ENCODE data around the gene C17orf78. TPM values are rescaled to one million over a fixed set of nuclear protein-coding genes. Genes with fewer than 3 reads are reported as not detected.

The C17orf78 gene
- total and polyA plus RNA-seq, 2 of the 13 experiments (the other 11 are each of a cell fraction or from before 2014, with no cell fraction given), result not detected

DNA sequence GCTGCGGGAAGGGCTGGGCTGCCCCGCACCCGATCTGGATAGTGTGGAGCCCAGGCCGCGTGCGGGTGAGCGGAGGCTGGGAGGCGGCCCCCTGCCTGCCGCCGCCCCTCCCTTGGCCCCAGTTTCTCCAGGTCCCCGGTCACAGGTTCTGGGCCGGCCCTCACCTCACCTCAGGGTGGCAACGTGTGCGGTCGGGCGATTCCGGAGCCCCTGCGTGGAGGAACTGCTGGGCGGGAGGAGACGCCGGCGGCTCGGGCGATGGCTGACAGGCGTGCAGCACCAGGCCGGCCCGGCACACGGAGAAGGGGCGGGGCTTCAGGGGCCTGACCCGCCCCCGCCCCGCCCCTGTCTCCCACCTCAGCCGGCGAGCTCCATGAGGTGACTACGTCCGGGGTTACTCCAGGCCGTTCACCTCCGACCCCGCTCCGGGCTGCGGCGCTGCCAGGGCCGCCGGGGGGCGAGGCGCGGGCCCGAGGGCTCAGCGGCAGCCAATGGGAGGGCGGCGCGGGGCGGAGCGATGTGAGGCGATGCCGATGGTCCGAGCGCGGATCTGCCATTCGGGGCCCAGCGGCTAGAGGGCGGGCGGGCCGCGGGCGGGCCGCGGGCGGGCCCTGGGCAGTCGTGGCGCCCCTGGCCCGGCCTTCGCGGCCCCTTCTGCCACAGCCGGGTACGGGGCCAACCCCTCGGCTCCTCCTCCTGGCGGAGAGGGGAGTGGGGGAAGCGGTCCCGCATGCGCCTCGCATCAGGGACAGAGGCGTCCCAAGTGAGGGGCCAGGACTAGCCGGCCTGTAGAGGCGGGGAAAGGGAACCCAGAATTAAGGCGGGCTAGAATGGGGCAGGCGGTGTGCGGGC lies 16.7 kb upstream of the C17orf78 start (continued):
- TF ChIP-seq LRRFIP1 (CRISPR knock-in tag; conservative IDR thresholded peaks at IDR 0.05) (no peak), ATF5 (CRISPR knock-in tag; IDR thresholded peaks at IDR 0.05; ENCODE audit: low read depth) (no peak), ZNF331 (CRISPR knock-in tag; IDR thresholded peaks at IDR 0.05) (no peak), ISL2 (CRISPR knock-in tag; IDR thresholded peaks at IDR 0.05) (peak; percentile 31; the same call in 1 of the 2 replicates), ZNF446 (CRISPR knock-in tag; IDR thresholded peaks at IDR 0.05) (0 out of 2 replicates have a peak, but pooled peaks have one; percentile 64), ZNF383 (CRISPR knock-in tag; IDR thresholded peaks at IDR 0.05; ENCODE audit: borderline replicate concordance) (no peak), TAF15 (IDR thresholded peaks at IDR 0.05; ENCODE audit: low read depth, low read length, poor library complexity, severe bottlenecking) (peak; percentile 71), SKI (IDR thresholded peaks at IDR 0.05; ENCODE audit: partially characterized antibody) (peak; percentile 90), ZIK1 (CRISPR knock-in tag; IDR thresholded peaks at IDR 0.05; ENCODE audit: borderline replicate concordance, low read depth) (no peak; the same call in 1 of the 2 replicates), MATR3 (CRISPR knock-in tag; IDR thresholded peaks at IDR 0.05) (no peak), ZNF17 (CRISPR knock-in tag; IDR thresholded peaks at IDR 0.05) (no peak), DBP (CRISPR knock-in tag; IDR thresholded peaks at IDR 0.05; ENCODE audit: not compliant biosample characterization) (peak; percentile 58), MLLT10 (CRISPR knock-in tag; IDR thresholded peaks at IDR 0.05) (no peak), GABPA (IDR thresholded peaks at IDR 0.05; ENCODE audit: low read depth, low read length) (0 out of 2 replicates have a peak, but pooled peaks have one; percentile 30), GABPA (CRISPR knock-in tag; IDR thresholded peaks at IDR 0.05; ENCODE audit: low read depth) (no peak), KLF13 (CRISPR knock-in tag; IDR thresholded peaks at IDR 0.05) (no peak), MEIS1 (CRISPR knock-in tag; IDR thresholded peaks at IDR 0.05; ENCODE audit: borderline replicate concordance) (peak; percentile 71; the same call in 1 of the 2 replicates)
- TF ChIP-seq, protein P1, sequence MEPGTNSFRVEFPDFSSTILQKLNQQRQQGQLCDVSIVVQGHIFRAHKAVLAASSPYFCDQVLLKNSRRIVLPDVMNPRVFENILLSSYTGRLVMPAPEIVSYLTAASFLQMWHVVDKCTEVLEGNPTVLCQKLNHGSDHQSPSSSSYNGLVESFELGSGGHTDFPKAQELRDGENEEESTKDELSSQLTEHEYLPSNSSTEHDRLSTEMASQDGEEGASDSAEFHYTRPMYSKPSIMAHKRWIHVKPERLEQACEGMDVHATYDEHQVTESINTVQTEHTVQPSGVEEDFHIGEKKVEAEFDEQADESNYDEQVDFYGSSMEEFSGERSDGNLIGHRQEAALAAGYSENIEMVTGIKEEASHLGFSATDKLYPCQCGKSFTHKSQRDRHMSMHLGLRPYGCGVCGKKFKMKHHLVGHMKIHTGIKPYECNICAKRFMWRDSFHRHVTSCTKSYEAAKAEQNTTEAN (CRISPR knock-in tag; conservative IDR thresholded peaks at IDR 0.05), result no peak; the same call in 1 of the 2 replicates
- TF ChIP-seq, protein P2, sequence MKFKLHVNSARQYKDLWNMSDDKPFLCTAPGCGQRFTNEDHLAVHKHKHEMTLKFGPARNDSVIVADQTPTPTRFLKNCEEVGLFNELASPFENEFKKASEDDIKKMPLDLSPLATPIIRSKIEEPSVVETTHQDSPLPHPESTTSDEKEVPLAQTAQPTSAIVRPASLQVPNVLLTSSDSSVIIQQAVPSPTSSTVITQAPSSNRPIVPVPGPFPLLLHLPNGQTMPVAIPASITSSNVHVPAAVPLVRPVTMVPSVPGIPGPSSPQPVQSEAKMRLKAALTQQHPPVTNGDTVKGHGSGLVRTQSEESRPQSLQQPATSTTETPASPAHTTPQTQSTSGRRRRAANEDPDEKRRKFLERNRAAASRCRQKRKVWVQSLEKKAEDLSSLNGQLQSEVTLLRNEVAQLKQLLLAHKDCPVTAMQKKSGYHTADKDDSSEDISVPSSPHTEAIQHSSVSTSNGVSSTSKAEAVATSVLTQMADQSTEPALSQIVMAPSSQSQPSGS (CRISPR knock-in tag; IDR thresholded peaks at IDR 0.05), result no peak
- TF ChIP-seq, protein P3, sequence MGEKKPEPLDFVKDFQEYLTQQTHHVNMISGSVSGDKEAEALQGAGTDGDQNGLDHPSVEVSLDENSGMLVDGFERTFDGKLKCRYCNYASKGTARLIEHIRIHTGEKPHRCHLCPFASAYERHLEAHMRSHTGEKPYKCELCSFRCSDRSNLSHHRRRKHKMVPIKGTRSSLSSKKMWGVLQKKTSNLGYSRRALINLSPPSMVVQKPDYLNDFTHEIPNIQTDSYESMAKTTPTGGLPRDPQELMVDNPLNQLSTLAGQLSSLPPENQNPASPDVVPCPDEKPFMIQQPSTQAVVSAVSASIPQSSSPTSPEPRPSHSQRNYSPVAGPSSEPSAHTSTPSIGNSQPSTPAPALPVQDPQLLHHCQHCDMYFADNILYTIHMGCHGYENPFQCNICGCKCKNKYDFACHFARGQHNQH (CRISPR knock-in tag; IDR thresholded peaks at IDR 0.05), result peak; percentile 26; the same call in 1 of the 2 replicates
